Measurements from ENCODE around the gene NQO1.
"Not testable (repeated sequence)": the region's sequence is repeated elsewhere in the genome, so short reads cannot be mapped to it uniquely, and the experiment has no call there.

NQO1 gene

DNA sequence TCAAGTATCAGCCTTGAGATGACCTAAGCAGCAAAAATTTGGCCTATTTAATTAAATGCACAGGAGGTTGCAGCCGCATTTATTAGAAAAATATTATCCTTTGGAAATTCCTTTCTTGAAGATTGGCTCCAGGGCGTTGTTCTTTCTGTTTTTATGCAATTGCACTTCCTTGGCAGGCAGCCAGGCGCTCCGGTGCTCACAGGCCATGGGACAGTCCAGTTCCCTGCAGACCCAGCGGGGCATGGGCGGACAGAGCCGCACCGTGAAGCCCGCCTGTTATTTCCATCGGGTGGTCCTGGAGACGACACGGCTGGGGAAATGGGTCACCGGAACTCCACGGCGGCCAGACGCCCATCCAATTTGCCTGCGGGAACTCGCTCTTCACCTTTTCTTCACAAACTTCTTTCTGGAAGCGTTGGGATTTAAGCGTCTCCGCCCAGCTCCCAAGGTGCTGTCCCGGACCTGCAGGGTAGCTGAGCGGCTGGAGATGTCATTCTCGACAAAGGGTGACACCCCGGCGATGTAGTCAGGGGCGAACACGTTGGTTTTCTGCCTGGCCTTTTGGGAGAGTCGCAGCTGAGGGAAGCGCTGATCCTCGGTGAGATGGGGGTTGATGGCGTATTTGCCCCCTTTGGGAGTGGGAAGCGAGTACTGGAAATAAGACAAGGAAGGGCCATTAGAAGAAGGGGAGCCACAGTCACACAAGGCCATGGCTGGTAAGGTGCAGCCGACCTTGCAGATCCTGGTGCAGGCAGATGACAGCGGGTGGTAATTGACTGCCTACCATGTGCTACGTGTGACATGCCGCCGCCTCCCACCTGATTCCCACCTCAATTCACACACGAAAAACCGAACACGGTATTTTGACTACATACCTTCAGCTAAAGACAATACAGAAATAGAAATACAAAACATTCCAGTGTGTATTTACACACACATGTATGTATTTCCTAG lies 15.9 kb upstream of the NQO1 start:
- no peak for DNase-seq

DNA sequence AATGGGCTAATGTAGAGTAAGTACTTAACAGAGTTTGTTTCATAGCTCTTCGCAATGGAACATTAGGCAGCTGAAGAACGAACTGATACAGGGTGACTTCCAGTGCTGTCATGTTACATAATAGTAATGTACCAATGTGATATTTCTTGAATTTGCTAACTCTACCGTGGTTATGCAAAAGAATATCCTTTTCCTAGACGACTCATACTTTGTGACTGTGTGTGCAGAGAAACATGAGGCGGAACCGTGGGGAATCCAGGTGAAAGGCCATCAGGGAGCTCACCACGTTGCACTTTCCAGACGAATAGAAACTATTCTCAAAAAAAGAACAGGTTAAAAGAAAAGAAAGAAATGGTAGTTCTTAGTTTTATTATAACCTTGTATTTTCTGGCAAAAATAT lies 15.2 kb upstream of the NQO1 start:
- DNase-seq, result no peak

DNA sequence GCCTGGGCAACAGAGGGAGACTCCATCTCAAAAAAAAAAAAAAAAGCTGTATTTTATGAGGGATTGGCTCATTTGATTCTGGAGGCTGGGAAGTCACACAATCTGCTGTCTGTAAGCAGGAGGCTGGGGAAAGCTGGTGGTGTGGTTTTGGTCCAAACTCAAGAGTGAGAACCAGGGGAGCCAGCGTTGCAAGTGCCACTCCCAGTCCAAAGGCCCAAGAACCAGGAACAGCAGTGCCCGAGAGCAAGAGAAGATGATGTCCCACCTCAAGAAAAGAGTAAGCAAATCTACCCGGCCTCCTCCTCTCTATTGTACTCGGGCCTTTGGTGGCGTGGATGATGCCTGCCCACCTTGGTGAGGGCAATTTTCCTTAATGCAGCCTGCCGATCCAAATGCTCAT lies 5.7 kb upstream of the NQO1 start:
- no peak for DNase-seq

DNA sequence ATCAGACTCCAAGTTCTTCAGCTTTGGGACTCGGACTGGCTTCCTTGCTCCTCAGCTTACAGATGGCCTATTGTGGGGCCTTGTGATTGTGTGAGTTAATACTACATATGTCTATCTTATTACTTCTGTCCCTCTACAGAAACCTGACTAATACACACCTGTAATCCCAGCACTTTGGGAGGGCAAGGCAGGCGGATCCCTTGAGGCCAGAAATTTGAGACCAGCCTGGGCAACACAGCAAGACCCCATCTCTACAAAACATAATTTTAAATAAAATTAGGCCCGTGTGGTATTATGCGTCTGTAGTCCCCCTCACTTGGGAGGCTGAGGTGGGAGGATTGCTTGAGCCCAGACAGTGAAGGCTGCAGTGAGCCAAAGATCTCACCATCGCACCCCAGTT lies 4.9 kb upstream of the NQO1 start:
- not testable (repeated sequence) for DNase-seq

DNA sequence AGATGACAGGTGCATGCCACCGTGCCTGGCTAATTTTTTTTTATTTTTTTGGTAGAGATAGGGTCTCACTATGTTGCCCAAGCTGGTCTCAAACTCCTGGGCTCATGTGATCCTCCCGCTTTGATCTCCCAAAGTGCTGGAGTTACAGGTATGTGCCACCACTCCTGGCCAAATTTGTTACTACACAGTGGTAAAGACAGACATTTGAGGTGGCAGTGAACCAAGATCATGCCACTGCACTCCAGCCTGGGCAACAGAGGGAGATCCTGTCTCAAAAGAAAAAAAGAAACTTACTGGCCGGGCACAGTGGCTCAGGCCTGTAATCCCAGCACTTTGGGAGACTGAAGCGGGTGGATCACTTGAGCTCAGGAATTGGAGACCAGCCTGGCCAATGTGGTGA lies 2.7 kb upstream of the NQO1 start:
- not testable (repeated sequence) for DNase-seq

DNA sequence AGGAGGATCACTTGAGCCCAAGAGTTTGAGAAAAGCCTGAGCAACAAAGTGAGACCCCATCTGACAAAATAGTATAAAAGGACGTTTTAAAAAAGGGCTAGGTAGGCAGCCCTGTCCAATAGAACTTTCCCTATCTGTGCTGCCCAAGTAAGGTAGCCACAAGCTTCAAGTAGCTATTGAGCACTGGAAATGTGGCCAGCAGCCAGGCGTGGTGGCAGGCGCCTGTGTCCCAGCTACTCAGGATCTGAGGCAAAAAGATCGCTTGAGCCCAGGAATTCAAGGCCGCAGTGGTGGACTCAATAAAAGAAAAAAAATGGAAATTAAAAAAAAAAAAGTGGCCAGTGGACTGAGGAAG lies 1.5 kb upstream of the NQO1 start:
- peak; percentile 17 for DNase-seq

DNA sequence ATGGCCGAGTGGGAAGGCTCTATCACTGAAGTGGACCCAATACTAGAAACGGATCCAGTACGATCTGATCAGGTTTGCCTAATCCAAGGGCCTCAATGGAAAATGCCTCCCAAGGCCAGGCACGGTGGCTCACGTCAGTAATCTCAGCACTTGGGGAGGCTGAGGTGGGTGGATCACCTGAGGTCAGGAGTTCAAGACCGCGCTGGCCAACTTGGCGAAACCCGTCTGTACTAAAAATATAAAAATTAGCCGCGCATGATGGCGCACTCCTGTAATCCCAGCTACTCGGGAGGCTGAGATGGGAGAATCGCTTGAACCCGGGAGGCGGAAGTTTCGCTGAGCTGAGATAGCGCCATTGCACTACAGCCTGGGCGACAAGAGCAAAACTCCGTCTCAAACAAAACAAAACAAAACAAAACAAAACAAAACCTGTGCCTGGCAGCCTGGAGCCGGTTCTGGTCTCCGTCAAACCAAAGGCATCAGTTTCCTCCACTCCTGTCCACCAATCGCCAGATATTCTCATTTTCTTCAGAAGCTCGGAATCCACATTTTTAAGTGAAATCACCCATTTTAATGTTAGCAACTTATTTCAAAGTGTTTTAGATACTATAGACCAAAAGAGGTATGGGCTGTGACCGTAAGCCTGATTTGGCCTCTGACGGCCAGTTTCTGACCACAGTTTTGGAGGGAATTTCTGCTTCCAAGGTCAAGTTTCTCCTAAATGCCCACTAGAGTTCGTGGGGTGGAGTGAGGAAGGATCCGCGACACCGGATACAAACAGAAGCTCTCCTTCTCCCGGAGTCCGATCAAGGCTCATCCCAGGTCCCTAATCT lies 664 bp downstream of the NQO1 start:
- no peak for DNase-seq

DNA sequence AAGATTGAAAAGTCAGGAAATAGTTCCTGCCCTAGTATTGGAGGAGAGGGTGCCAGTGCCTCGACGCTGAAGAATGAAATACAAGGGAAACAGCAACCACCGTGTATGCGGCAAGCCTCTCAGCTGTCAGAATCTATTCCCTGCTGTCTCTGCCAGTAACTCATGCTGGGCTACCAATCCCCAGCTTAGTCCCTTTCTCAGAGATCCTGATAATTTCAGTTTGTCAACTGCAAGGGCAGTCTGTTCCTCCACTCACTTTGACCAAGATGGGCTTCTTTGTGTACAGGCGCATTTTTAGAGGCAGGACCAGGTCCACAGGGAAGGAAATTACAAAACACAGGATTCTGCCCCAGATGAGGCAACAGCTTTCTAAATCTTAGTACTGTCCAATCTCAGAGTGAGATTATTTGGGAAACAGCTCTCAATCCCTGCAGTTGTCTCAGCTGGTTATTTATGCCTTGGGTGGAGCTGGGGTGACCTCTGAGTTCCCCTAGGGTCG lies 1.3 kb downstream of the NQO1 start:
- no peak for DNase-seq

DNA sequence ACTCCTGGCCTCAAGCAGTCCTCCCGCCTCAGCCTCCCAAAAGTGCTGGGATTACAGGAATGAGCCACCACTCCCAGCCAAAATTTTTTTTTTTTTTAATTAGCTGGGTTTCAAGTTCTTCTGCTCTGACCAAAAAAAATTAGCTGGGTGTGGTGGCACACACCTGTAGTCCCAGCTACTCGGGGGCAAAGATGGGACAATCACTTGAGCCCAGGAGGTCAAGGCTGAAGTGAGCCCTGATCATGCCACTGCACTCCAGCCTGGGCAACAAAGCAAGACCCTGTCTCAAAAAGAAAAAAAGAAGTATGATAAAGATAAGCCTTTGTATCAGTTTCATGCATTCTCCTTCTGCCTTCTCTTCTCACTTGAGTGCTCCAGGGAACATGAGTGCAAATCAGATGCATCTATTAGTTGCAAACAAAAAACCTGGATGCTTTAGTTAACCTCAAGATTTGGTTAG lies 1.9 kb downstream of the NQO1 start:
- DNase-seq, result no peak

DNA sequence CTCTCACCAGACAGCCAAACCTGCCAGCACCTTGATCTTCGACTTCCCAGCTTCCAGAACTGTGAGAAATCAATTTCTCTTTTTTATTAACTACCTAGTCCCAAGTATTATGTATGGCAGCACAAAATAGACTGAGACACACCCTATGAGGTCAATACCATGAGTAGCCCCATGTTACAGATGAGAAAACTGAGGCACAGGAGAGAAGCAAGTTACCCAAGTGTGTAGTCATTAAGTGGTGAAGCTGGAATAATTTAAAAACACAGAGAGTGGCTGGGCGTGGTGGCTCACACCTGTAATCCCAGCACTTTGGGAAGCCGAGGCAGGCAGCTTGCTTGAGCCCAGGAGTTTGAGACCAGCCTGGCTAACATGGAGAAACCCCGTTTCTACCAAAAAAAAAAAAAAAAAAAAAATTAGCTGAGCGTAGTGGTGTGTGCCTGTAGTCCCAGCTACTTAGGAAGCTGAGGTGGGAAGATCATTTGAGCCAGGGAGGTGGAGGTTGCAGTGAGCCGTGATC lies 4.9 kb downstream of the NQO1 start:
- no peak for DNase-seq

DNA sequence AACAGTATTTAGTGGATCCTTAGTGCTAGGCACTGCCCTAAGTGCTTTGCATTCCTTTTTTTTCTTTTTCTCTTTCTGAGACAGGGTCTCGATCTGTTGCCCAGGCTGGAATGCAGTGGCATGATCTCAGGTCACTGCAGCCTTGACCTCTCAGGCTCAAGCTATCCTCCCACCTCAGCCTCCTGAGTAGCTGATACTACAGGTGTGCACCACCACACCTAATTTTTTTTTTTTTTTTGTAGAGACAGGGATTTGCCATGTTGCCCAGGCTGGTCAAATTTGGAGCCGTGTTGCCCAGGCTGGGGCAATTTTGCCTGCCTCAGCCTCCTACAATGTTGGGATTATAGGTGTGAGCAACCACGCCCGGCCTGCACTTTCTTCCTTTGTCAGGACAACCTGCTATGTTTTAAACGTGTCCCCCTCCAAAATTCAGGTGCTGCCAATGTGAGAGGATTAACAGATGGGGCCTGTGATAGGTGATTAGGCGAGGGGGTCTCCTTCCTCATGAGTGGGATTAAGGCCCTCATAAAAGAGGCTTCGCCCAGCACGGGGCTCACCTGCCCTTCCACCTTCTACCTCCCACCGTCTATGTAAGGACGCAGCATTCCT lies 5.4 kb downstream of the NQO1 start:
- no peak for DNase-seq

DNA sequence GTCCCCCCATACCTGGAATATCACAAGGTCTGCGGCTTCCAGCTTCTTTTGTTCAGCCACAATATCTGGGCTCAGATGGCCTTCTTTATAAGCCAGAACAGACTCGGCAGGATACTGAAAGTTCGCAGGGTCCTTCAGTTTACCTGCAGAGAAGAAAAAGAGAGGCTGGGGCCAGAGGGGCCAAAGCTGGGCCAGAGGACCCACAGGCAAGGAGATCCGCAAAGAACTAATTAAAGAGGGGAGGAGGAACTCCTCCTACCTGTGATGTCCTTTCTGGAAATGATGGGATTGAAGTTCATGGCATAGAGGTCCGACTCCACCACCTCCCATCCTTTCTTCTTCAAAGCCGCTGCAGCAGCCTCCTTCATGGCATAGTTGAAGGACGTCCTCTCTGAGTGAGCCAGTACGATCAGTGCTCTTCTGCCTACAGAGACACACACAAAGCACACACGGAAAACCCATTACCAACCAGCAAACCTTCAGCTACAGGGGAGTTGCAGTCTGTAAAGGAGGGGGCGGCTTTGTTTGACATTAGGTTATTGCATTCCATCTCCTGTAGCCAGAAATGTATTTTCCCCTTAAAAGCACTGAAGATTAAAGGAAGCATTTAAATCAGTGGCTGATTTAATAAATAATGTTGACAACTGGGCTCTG lies 8.1 kb downstream of the NQO1 start:
- no peak for DNase-seq

DNA sequence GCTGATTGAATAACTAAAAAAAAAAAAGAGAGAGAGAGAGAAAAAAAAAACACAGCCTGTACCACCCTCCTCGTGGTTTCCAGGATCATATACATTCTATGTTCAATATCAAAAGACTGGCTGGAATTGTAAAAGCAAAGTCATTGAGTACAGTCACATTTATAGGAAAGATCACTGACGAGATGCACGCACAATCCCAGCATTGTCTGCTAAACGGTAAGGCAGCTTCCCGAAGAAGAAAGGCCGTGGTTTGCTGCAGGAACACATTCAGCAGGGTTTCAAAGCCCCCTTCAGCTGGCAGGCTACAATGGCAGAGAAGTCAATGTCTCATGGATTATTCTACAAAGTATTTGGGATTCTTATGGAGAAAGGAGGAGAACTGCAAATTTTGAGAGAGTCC lies 9.3 kb downstream of the NQO1 start:
- no peak for DNase-seq

DNA sequence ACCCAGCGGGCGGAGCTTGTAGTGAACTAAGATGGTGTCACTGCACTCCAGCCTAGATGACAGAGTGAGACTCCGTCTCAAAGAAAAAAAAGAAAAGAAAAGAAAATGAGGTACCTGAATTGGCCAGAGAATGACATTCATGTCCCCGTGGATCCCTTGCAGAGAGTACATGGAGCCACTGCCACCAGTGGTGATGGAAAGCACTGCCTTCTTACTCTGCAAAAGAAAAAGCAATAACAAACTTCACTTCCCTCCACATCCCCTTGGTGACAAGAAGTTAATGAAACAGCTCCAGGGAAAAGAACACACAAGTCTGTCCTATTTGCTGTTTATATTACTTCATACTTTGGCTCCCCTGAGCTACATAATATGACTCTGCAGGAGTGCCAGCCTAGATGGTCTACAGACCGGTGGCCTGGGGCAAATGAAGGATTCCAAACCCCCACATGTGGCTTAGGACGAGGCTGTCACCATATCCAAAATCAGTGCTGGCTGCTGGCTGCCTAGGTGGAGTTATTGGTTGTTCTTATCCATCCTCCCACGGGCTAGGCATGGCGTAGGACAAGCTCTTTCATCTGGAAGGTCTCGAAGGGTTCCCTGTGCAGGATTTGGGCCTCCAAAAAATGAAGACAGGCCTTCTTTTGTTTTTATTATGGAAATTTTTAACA lies 13.3 kb downstream of the NQO1 start:
- DNase-seq, result no peak

DNA sequence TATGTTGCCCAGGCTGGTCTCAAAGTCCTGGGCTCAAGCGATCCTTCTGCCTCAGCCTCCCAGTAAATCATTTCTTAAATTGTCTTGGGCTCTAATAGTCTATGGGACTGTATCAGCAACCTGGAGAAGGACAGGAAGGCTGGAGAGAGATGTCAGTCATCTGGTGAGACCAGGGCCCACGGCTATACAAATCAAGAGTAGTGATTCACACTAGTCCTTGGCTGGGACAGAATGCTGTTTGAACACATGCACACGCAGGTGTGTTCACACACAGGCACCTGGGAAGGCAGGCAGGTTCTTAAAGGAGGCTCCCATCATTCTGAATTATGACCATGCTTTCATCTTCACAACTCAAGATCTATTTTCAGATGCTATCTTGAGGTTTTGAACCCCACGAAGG lies 14.1 kb downstream of the NQO1 start:
- DNase-seq, result no peak

DNA sequence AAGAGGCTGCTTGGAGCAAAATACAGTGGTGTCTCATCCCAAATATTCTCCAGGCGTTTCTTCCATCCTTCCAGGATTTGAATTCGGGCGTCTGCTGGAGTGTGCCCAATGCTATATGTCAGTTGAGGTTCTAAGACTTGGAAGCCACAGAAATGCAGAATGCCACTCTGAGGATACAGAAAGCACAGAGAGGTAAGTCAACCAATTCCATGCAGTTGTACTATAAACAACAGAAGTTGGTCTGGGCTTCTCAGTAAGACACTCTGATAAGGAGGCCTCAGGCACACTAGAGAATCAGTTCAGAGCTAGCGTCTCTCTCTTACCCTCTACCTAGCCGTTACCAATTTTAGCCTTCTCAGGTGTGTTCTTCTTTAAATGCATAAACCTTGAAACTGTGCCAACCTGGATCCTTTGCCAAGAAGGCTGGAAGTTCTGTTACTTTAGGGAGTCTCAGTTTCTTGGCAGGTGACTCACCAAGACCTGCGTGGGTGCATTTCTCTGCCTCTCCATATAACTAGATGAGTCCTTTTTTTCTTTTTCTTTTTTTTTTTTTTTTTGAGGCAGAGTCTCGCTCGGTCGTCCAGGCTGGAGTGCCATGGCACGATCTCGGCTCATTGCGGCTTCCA lies 15.1 kb downstream of the NQO1 start:
- no peak for DNase-seq

DNA sequence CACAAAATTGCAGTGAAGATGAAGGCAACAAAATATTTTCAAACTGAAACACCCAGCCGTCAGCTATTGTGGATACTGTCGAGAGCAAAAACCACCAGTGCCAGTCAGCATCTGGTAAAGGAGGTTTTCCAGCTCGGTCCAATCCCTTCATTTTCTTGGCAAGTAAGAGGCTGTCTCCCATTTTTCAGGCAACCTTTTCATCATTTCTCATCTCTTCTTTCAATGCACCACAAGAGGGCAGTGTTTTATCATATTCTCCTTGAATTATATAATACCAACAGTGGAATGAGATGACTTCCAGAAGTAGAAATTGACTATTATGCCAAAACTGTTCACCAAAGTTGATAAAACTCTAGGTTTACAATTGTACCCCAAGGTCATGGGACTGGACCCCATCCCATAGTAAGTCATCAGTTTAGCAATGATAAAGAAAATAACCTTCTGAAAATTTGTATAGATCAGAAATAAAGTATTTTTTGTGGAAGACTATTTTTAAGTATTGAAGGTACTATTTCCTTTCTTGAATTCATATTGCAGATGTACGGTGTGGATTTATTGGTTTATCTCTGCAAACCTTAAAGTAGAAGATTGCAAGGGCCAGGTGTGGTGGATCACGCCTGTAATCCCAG lies 16.8 kb downstream of the NQO1 start:
- peak; percentile 86 for DNase-seq

DNA sequence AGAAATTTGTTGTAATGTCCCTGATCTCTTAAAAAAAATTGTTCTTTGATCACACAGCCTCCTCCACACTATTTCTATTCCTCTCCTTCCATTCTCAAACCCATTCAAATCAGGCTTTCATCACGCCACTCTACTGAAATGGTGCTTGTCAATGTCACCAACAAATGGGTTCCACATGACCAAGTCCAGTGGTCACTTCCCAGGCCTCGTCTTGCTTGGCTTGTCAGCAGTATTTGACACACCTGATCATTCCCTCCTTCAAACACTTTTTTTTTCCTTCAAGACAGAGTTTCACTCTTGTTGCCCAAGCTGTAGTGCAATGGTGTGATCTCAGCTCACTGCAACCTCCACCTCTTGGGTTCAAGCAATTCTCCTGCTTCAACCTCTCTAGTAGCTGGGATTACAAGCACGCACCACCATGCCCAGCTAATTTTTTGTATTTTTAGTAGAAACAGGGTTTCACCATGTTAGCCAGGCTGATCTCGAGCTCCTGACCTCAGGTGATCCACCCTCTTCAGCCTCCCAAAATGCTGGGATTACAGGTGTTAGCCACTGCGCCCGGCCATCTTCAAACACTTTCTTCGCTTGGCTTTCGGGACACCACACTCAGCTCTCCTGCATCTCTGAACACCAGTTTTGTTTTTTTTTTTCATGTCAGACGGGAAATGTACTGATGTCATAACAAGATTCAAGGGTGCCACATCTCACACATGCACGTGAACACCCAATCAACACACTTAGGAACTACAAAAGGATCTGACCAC lies 18.3 kb downstream of the NQO1 start:
- no peak for DNase-seq

DNA sequence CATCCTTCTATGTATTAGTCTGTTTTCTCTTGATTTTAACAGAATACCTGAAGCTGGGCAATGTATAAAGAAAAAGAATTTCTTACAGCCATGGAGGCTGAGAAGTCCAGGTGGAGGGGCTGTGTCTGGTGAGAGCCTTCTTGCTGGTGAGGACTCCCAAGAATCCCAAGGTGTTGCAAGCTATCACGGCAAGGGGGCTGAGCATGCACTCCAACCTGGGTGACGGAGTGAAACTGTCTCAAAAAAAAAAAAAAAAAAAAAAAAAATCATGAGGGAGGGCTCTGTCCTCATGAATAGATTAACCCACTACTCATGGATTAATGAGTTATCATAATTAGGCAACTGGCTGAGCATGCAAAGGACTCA lies 19.4 kb downstream of the NQO1 start:
- no peak for DNase-seq

DNA sequence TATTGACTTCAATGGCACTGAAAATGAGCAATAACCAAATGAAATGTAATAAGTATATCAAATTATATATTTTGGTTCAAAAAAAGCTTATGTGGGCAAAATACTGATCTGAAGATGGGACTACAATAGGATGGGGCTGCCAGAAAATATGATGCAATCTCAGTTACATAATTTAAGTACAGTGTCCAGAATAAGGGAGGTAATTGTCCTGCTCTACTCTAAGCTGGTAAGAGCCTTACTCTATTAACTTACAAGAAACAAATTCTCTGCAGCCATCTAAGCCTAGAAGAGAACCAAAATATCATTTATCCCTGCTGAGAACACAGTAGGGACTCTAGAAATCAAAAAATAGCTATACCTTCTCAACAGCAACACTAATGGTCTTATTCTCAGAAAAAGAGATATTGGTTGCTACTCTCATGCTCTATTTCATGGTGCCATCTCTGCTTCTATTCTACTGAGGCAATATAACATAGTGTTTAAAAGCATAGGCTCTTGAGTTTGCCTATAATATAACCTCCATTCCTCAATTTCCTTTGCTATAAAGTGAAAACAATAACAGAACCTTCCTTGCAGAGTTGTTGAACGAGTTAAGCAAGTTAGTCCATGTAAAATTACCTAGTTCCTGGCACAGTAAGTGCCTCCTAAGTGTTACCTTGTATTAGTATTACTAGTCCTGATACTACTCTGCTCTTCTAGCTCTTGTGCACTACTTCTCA lies 19.9 kb downstream of the NQO1 start:
- DNase-seq, result no peak
